ENCODE results near the gene RCSD1. TPM values are rescaled to one million over a fixed set of nuclear protein-coding genes. Genes with fewer than 3 reads are reported as not detected.
A peak's percentile ranks its signal among the peaks of the same experiment; 100 is the strongest.

RCSD1 gene
- total and polyA plus RNA-seq, 4 experiments from 2014 or later, result 124 to 173 (median 146) TPM

GRCh38 chr1:167643441-167643840 lies 13.4 kb downstream of the RCSD1 start:
- Histone ChIP-seq H3K27me3 (ENCODE audit: insufficient read depth, low read length) (no peaks in the 10 kb centered on the region), H3K36me3 (ENCODE audit: insufficient read depth, low read length) (peaks cover 26% of the 10 kb centered on the region), H3K4me3 (ENCODE audit: low read length in 2 of 2) (no peak overlapping the region), H3K9me3 (ENCODE audit: control insufficient read depth in 1 of 2, low read length in 2 of 2) (no peaks in the 10 kb centered on the region), H3K27ac (ENCODE audit: low read depth, low read length) (no peak overlapping the region), H3K4me1 (ENCODE audit: insufficient read depth, low read length) (peaks cover 97% of the 10 kb centered on the region)
- POLR2A ChIA-PET (ENCODE audit: partially characterized antibody), result interaction anchor here (7.1 kb wide), 1 partner anchor 13 kb away, joined by 73 read pairs; the partner anchor contains the start of gene RCSD1
- peaks cover 44 to 77% of the 10 kb centered on the region in 2 donors for H3K36me3 Mint-ChIP-seq
- CTCF ChIA-PET (ENCODE audit: partially characterized antibody), result interaction anchor here (1.2 to 2.2 kb wide), 2 partner anchors 43 to 45 kb away, joined by 4 to 10 read pairs; no protein-coding TSS in a partner anchor
- H3K4me1 Mint-ChIP-seq, result peaks cover 60 to 95% (median 82%) of the 10 kb centered on the region in 4 donors
- H3K27me3 Mint-ChIP-seq, result no peaks in the 10 kb centered on the region
- intact Hi-C loops (cut with micrococcal nuclease), result no loop called here
- no peak for DNase-seq
- H3K9me3 Mint-ChIP-seq, result no peaks in the 10 kb centered on the region
- H3K27ac Mint-ChIP-seq, result peak overlapping the region; percentile 48 to 85 (median 84)
- H3K4me3 Mint-ChIP-seq, result peak overlapping the region in 6 of 8 donors; percentile 1 to 78 (median 53)

GRCh38 chr1:167644551-167644950 lies 14.5 kb downstream of the RCSD1 start:
- no peak for DNase-seq
- CTCF ChIA-PET (ENCODE audit: partially characterized antibody), result interaction anchor here (1.8 to 2.2 kb wide), 2 partner anchors 42 to 44 kb away, joined by 5 to 10 read pairs; no protein-coding TSS in a partner anchor
- intact Hi-C loops (cut with micrococcal nuclease), result no loop called here
- Mint-ChIP-seq H3K36me3 (peaks cover 40 to 79% of the 10 kb centered on the region in 2 donors), H3K27me3 (no peaks in the 10 kb centered on the region), H3K4me1 (peaks cover 69 to 95% (median 86%) of the 10 kb centered on the region in 4 donors), H3K4me3 (peak overlapping the region in 4 of 8 donors; percentile 31 to 72 (median 48)), H3K9me3 (no peaks in the 10 kb centered on the region), H3K27ac (peak overlapping the region; percentile 13 to 89 (median 52))
- H3K36me3 ChIP-seq (ENCODE audit: insufficient read depth, low read length), result peaks cover 25% of the 10 kb centered on the region
- peaks cover 98% of the 10 kb centered on the region for H3K4me1 ChIP-seq (ENCODE audit: insufficient read depth, low read length)
- POLR2A ChIA-PET (ENCODE audit: partially characterized antibody), result interaction anchor here (0.7 to 7.1 kb wide), 4 partner anchors 8 to 44 kb away, joined by 3 to 73 read pairs (median 8); partner anchors contain the start of gene RCSD1
- no peaks in the 10 kb centered on the region for H3K9me3 ChIP-seq (ENCODE audit: control insufficient read depth in 1 of 2, low read length in 2 of 2)
- H3K4me3 ChIP-seq (ENCODE audit: low read length in 2 of 2), result no peak overlapping the region
- no peak overlapping the region for H3K27ac ChIP-seq (ENCODE audit: low read depth, low read length)
- no peaks in the 10 kb centered on the region for H3K27me3 ChIP-seq (ENCODE audit: insufficient read depth, low read length)

GRCh38 chr1:167645140-167645541 lies 15.1 kb downstream of the RCSD1 start:
- H3K27me3 ChIP-seq (ENCODE audit: insufficient read depth, low read length), result no peaks in the 10 kb centered on the region
- Mint-ChIP-seq H3K9me3 (no peaks in the 10 kb centered on the region), H3K4me1 (peaks cover 75 to 95% (median 86%) of the 10 kb centered on the region in 4 donors), H3K36me3 (peaks cover 39 to 77% of the 10 kb centered on the region in 2 donors), H3K27me3 (no peaks in the 10 kb centered on the region), H3K27ac (peak overlapping the region; percentile 32 to 95 (median 84)), H3K4me3 (peak overlapping the region in 5 of 8 donors; percentile 35 to 72 (median 51))
- no peaks in the 10 kb centered on the region for H3K9me3 ChIP-seq (ENCODE audit: control insufficient read depth in 1 of 2, low read length in 2 of 2)
- DNase-seq, result no peak
- ChIA-PET CTCF (ENCODE audit: partially characterized antibody) (interaction anchor here (1.8 to 2.2 kb wide), 3 partner anchors 42 to 45 kb away, joined by 5 to 10 read pairs (median 6); no protein-coding TSS in a partner anchor), POLR2A (ENCODE audit: partially characterized antibody) (interaction anchor here (1.3 to 7.1 kb wide), 3 partner anchors 8 to 28 kb away, joined by 3 to 73 read pairs (median 13); partner anchors contain the start of gene RCSD1)
- peaks cover 19% of the 10 kb centered on the region for H3K36me3 ChIP-seq (ENCODE audit: insufficient read depth, low read length)
- no peak overlapping the region for H3K27ac ChIP-seq (ENCODE audit: low read depth, low read length)
- H3K4me1 ChIP-seq (ENCODE audit: insufficient read depth, low read length), result peaks cover 98% of the 10 kb centered on the region
- intact Hi-C loops (cut with micrococcal nuclease), result no loop called here
- no peak overlapping the region for H3K4me3 ChIP-seq (ENCODE audit: low read length in 2 of 2)

- no peaks in the 10 kb centered on the region for H3K27me3 ChIP-seq (ENCODE audit: insufficient read depth, low read length)
- H3K36me3 ChIP-seq (ENCODE audit: insufficient read depth, low read length), result peaks cover 12% of the 10 kb centered on the region
- H3K36me3 Mint-ChIP-seq, result peaks cover 36 to 75% of the 10 kb centered on the region in 2 donors
Observed at GRCh38 chr1:167645625-167646414, 15.8 kb downstream of the RCSD1 start.

GRCh38 chr1:167648252-167648849 lies 18.3 kb downstream of the RCSD1 start:
- no peaks in the 10 kb centered on the region for H3K9me3 Mint-ChIP-seq
- peaks cover 73 to 92% (median 85%) of the 10 kb centered on the region in 4 donors for H3K4me1 Mint-ChIP-seq
- intact Hi-C loops (cut with micrococcal nuclease), result no loop called here
- H3K27ac Mint-ChIP-seq, result peak overlapping the region; percentile 53 to 95 (median 87)
- CTCF ChIA-PET (ENCODE audit: partially characterized antibody), result interaction anchor here (3.5 to 5.5 kb wide), 3 partner anchors 11 to 48 kb away, joined by 15 to 30 read pairs (median 26); no protein-coding TSS in a partner anchor
- no peak overlapping the region for H3K4me3 ChIP-seq (ENCODE audit: low read length in 2 of 2)
- peaks cover 23 to 60% of the 10 kb centered on the region in 2 donors for H3K36me3 Mint-ChIP-seq
- no peaks in the 10 kb centered on the region for H3K27me3 Mint-ChIP-seq
- peak overlapping the region; percentile 55 for H3K27ac ChIP-seq (ENCODE audit: low read depth, low read length)
- no peaks in the 10 kb centered on the region for H3K27me3 ChIP-seq (ENCODE audit: insufficient read depth, low read length)
- peak overlapping the region in 7 of 8 donors; percentile 28 to 87 (median 74) for H3K4me3 Mint-ChIP-seq
- H3K4me1 ChIP-seq (ENCODE audit: insufficient read depth, low read length), result peaks cover 98% of the 10 kb centered on the region
- H3K9me3 ChIP-seq (ENCODE audit: control insufficient read depth in 1 of 2, low read length in 2 of 2), result no peaks in the 10 kb centered on the region
- peaks cover 6% of the 10 kb centered on the region for H3K36me3 ChIP-seq (ENCODE audit: insufficient read depth, low read length)
- DNase-seq, result no peak
- POLR2A ChIA-PET (ENCODE audit: partially characterized antibody), result interaction anchor here (0.7 to 3.9 kb wide), 5 partner anchors 8 to 222 kb away, joined by 4 to 13 read pairs (median 5); no protein-coding TSS in a partner anchor

More at GRCh38 chr1:167645625-167646414, 15.8 kb downstream of the RCSD1 start:
- no peak for DNase-seq
- Histone ChIP-seq H3K4me1 (ENCODE audit: insufficient read depth, low read length) (peaks cover 98% of the 10 kb centered on the region), H3K4me3 (ENCODE audit: low read length in 2 of 2) (no peak overlapping the region), H3K9me3 (ENCODE audit: control insufficient read depth in 1 of 2, low read length in 2 of 2) (no peaks in the 10 kb centered on the region), H3K27ac (ENCODE audit: low read depth, low read length) (no peak overlapping the region)
- Mint-ChIP-seq H3K27ac (peak overlapping the region; percentile 45 to 95 (median 84)), H3K4me3 (peak overlapping the region in 7 of 8 donors; percentile 26 to 72 (median 41)), H3K9me3 (no peaks in the 10 kb centered on the region), H3K27me3 (no peaks in the 10 kb centered on the region), H3K4me1 (peaks cover 78 to 95% (median 87%) of the 10 kb centered on the region in 4 donors)
- intact Hi-C loops (cut with micrococcal nuclease), result no loop called here
- POLR2A ChIA-PET (ENCODE audit: partially characterized antibody), result interaction anchor here (0.7 to 7.1 kb wide), 5 partner anchors 9 to 122 kb away, joined by 3 to 73 read pairs (median 3); partner anchors contain the start of gene RCSD1
- CTCF ChIA-PET (ENCODE audit: partially characterized antibody), result interaction anchor here (1.1 to 5.5 kb wide), 4 partner anchors 9 to 45 kb away, joined by 5 to 30 read pairs (median 8); no protein-coding TSS in a partner anchor

GRCh38 chr1:167648978-167649744 lies 19.1 kb downstream of the RCSD1 start:
- Histone ChIP-seq H3K9me3 (ENCODE audit: control insufficient read depth in 1 of 2, low read length in 2 of 2) (no peaks in the 10 kb centered on the region), H3K36me3 (ENCODE audit: insufficient read depth, low read length) (peaks cover 6% of the 10 kb centered on the region), H3K4me3 (ENCODE audit: low read length in 2 of 2) (peak overlapping the region in 1 of 2 donors; percentile 12), H3K27me3 (ENCODE audit: insufficient read depth, low read length) (no peaks in the 10 kb centered on the region), H3K4me1 (ENCODE audit: insufficient read depth, low read length) (peaks cover 98% of the 10 kb centered on the region), H3K27ac (ENCODE audit: low read depth, low read length) (peak overlapping the region; percentile 55)
- no peak for DNase-seq
- ChIA-PET CTCF (ENCODE audit: partially characterized antibody) (interaction anchor here (3.5 to 5.5 kb wide), 3 partner anchors 12 to 48 kb away, joined by 15 to 30 read pairs (median 26); no protein-coding TSS in a partner anchor), POLR2A (ENCODE audit: partially characterized antibody) (interaction anchor here (0.8 to 1.8 kb wide), 8 partner anchors 8 to 221 kb away, joined by 3 to 12 read pairs (median 4); no protein-coding TSS in a partner anchor)
- no peaks in the 10 kb centered on the region for H3K27me3 Mint-ChIP-seq
- H3K27ac Mint-ChIP-seq, result peak overlapping the region; percentile 87 to 95 (median 93)
- H3K4me1 Mint-ChIP-seq, result peaks cover 74 to 92% (median 86%) of the 10 kb centered on the region in 4 donors
- no peaks in the 10 kb centered on the region for H3K9me3 Mint-ChIP-seq
- intact Hi-C loops (cut with micrococcal nuclease), result no loop called here
- peak overlapping the region in 7 of 8 donors; percentile 63 to 87 (median 75) for H3K4me3 Mint-ChIP-seq
- H3K36me3 Mint-ChIP-seq, result peaks cover 20 to 60% of the 10 kb centered on the region in 2 donors

Measured in CD4-positive, alpha-beta memory T cell (primary cell).